NCI-H345 (cell line): ENCODE results near the gene KIAA2012.

ENCODE experiments used
- DNase-seq: peaks from one replicate; lab custom pipeline; 2025; lab: John Stamatoyannopoulos, UW

The KIAA2012 gene

GRCh38 chr2:202072737-202073401 lies at the start of gene KIAA2012:
Gene KIAA2012 (plus strand): TSS chr2:202073255. CDS start chr2:202073628, 373 bp downstream.
- DNase-seq, result no peak

DNA sequence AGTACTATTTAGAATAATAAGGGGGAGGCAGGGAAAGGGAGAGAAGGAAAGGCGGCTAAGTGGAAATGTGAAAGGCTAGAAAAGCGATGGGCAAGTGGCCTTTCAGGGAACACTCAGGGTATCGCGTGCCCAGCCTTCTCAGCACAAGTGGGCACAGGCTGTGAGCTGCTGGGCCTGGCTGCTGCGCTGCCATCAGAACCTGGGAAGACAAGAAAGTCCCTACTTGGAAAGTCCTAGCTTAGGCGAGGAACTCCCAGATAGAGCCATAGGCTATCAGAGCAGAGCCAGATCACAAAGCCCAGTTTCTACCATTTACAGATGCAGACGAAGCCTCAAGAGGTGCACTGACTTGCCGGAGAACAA lies 49.2 kb upstream of the KIAA2012 start:
- DNase-seq, result no peak

DNA sequence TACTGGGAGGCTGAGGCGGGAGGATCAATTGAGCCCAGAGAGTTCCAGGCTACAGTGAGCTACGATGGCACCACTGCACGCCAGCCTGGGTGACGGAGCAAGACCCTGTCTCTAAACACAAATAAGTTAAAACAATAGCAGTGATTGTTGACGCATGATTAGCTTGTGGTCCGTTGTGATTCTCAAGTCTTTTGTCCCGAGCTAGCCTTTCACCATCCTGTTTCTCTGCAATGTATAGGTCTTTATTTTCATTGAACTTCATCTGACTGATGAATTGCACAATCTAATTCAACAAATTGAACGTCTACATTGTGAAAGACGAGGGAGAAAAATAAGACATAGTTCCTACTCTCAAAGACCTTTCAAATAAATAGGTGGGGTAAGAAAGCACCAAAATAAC lies 48.2 kb upstream of the KIAA2012 start:
- no peak for DNase-seq

DNA sequence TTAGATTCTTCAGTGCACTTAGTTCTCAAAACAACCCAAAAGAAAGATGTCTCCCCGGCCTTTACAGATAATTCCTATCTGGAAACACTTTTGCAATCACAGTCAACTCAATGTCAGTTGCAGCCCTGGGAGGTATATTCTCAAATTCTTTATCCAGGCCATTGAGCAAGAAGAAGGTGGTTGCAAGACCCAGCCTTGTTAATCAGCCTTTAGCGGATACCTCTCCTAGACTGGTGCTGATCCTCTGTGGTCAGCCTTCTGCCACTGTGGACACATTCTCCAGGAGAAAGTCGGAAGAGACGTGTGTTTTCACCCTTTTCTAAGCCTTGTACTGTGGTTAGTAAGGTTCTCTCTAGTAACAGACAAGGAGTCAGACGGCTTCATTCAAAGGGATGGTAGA lies 47.2 kb upstream of the KIAA2012 start:
- DNase-seq, result no peak

DNA sequence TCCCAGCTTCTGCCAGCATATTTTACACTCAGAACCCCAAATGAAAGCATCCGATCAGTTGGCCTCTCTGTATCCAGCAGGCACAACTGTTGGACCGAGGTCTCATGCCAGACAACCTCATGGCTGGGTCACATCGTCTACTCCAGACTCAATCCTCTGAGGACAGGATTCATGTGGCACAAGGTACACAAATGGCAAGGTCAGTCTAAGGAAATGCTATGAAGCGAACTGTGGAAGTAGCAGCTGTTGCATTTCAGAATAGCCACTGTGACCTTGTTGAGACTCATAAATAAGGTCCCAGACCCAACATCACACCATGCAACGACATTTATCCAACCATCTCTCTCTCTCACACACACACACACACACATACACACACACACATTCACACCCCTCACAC lies 46.5 kb upstream of the KIAA2012 start:
- no peak for DNase-seq

- DNase-seq, result no peak
These were observed 42.4 kb upstream of the KIAA2012 start for GRCh38 chr2:202030691-202031090.

DNA sequence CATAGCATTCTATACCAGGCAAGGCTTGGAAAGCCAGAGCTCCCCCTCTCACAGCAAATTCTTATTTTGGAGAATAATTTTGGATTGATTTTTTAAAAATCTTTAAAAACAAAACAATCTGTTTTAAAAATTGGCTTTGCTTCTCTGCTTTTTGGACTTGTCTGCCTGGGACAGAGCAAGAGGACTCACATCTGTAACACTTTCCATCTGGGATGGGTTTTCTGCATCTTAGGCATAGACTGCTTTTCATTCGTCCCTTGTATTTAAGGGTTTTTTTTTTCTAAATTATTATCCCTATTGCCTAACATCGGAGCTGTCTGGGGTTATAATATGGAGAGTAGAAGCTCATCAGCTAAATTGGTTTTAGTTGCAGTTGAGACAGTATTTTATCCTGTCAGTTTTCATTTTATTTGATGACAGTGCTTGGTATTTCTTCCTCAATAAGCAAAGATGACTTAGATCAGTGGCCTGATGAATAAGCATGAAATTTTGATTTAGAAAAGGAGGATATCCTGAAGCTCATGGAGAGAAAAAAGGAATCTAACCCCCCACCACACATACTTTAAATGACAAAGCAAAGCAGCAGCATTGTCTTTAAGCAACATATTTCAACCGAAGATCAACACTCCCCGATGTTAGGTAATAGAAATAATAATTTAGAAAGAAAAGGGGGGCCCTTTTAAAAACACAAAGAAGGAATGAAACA lies 41.7 kb upstream of the KIAA2012 start:
- DNase-seq, result no peak

- DNase-seq, result no peak
These were observed 40.2 kb upstream of the KIAA2012 start for GRCh38 chr2:202032846-202033316.

- DNase-seq, result peak; percentile 86
These were observed 39.5 kb upstream of the KIAA2012 start, which contains the start of gene FZD7 for GRCh38 chr2:202033317-202034248. Gene FZD7 (plus strand): TSS chr2:202033855. CDS start chr2:202034648, 793 bp downstream.

- peak; percentile 22 for DNase-seq
These were observed 38.6 kb upstream of the KIAA2012 start for GRCh38 chr2:202034249-202035088.

DNA sequence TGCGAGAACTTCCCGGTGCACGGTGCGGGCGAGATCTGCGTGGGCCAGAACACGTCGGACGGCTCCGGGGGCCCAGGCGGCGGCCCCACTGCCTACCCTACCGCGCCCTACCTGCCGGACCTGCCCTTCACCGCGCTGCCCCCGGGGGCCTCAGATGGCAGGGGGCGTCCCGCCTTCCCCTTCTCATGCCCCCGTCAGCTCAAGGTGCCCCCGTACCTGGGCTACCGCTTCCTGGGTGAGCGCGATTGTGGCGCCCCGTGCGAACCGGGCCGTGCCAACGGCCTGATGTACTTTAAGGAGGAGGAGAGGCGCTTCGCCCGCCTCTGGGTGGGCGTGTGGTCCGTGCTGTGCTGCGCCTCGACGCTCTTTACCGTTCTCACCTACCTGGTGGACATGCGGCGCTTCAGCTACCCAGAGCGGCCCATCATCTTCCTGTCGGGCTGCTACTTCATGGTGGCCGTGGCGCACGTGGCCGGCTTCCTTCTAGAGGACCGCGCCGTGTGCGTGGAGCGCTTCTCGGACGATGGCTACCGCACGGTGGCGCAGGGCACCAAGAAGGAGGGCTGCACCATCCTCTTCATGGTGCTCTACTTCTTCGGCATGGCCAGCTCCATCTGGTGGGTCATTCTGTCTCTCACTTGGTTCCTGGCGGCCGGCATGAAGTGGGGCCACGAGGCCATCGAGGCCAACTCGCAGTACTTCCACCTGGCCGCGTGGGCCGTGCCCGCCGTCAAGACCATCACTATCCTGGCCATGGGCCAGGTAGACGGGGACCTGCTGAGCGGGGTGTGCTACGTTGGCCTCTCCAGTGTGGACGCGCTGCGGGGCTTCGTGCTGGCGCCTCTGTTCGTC lies 37.7 kb upstream of the KIAA2012 start:
- no peak for DNase-seq

- no peak for DNase-seq
These were observed 37.1 kb upstream of the KIAA2012 start for GRCh38 chr2:202035941-202036372.

DNA sequence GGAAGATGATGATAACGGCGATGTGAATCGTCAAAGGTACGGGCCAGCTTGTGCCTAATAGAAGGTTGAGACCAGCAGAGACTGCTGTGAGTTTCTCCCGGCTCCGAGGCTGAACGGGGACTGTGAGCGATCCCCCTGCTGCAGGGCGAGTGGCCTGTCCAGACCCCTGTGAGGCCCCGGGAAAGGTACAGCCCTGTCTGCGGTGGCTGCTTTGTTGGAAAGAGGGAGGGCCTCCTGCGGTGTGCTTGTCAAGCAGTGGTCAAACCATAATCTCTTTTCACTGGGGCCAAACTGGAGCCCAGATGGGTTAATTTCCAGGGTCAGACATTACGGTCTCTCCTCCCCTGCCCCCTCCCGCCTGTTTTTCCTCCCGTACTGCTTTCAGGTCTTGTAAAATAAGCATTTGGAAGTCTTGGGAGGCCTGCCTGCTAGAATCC lies 36.4 kb upstream of the KIAA2012 start:
- no peak for DNase-seq

GRCh38 chr2:202037086-202037485 lies 36.0 kb upstream of the KIAA2012 start:
- DNase-seq, result no peak

DNA sequence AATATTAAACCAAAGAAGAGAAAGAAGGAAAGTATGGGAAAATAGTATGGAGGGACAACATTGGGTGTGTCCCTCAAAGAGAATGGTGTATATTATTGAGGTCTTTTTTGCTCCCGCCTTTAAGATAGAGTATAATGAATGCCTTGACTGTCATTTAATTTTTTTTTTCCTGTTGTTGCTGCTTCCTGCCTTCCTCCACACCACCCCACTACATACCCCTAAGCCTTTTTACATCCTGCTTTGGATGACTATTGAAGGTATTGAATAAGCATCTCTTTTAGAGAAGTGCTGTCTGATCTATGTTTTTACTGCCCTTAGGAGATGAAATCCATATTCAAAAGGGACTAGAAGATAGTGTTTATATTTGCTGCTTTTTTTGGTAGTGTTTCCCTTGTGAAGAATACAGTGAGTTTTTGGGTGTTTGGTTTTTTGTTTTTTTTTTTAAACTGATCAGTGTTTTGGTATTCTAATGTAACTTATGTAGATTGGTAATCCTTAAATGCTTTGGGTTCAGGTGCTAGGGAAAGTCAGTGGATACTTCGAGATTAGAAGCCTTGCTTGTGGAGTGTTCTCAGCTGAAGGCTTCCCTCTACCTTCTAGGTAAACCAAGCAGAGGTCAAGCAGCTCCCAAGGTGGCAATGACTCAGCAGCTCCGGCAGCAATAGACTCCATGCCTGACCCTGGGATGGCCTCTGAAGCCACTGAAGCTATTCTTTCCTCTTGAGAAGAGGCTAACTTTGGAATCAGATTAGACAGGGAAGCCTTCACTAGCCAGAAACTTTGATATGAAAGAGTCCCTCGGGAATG lies 34.4 kb upstream of the KIAA2012 start:
- DNase-seq, result no peak

DNA sequence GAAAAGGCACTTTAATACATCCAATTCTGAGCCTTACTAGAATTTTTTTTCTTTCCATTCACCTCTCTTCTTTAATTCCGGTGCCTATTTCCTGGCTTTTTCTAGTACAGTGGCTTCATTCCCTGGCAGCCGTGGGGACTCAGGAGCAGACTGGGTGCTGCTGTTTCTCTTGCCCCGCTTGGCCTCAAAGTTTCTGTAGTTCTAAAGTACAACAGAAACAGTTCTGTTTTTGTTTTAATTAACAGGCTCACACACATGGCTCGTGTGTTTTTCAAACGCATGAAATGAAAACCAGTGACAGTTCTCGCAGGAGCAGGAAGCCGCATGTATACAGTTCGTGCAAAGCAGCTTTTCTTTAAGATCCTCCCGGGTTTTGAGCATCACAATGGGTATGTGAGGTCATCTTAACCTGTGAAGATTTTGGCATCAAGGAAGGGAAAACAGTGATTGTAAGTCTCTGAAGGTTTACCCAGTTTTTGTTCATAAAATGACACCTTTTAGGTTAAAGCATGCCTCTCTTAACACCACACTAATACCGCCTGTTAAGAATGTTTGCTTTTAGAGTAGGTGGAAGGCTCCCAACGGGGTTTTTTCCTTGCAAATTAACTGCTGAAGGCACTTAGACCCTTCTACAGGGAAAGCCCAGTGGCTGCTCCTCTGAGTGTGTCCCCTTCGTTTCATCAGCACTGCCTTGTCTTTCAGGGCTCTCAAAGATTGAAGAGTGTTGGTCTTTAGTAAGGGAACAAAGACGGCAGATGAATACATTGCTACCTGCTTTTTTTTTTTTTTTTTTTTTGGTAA lies 33.6 kb upstream of the KIAA2012 start:
- no peak for DNase-seq

DNA sequence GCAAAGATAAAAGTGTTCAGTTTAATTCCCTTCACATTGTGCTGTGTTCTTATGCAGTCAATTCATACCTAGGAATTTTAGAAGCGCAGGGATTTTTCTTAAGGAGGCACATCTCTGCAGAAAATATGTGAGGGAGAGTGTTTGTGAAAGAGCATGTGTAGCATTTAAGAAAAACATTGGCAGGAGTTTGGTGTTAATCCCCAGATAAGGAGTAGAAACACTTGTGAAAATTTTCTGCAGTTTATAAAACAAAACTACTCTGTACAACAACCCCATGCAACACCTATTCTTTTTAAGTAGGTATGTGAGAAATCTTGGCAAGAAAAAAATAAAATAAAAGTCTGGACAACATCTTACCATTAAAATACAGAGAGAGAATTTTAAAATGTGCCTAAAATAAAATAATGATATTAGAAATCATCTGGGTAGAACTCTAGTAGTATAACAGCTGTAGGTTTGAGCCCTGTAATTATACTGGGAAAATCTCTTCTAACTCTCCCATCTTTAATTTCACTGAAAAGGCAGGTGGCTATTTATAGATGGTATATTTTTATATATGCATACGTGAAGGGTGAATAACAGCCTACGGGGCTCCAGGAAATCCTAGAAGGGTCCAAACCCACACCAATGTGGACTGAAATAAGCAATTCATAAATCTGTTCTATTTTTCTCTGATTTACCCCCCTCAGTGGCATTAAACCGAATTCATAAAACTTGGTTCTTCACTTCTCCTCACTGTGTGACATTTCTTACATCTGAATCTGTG lies 32.8 kb upstream of the KIAA2012 start:
- DNase-seq, result no peak

DNA sequence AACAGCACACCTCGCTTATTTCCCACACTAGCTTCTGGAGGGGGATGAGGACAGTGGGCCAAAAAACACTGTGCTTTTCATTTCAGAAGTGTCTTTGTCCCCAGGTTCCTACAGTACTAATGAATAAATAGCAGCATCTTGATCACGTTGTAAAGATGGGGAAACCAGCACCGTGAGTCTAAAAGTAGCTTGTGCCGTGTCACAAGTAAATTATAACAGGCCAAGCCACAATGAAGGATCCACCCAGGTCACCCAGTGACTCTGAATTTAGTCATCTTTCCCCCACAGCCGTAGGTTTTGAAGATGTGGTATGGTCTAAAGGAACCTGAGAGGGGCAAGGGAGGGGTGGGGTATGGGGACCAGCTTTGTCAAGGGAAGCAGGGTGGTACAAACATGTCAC lies 30.6 kb upstream of the KIAA2012 start:
- no peak for DNase-seq
